Keratinocyte (primary cell): ENCODE measurements around the gene NARS2. TPM values are rescaled to one million over a fixed set of nuclear protein-coding genes. Genes with fewer than 3 reads are reported as not detected.

ENCODE experiments used
- DNase-seq: peaks from one replicate; pipeline ENCODE4 v3.0.0-alpha.2; 2011; ENCODE audit warnings: low read depth, missing footprints, low spot score
- FAIRE-seq: peaks from 2 replicates; lab custom pipeline; 2011; peaks lifted over from hg19 to GRCh38; lab: Jason Lieb, UNC
- H2AFZ ChIP-seq: 2 replicates; pipeline ENCODE4 v1.6.0; 2012; ENCODE audit warnings: low read length, control low read depth, inconsistent platforms; ENCODE audit not compliant: control insufficient read depth
- H3K27ac ChIP-seq: 2 replicates; pipeline ENCODE4 v1.5.1; 2011; ENCODE audit warnings: low read length; ENCODE audit not compliant: control insufficient read depth, insufficient read depth
- H3K27me3 ChIP-seq: 3 replicates; pipeline ENCODE4 v1.6.0; 2011; ENCODE audit warnings: low read length; ENCODE audit not compliant: control insufficient read depth, insufficient read depth; ENCODE audit errors: extremely low read depth
- H3K36me3 ChIP-seq, 2 experiments: 2 replicates in 1 of 2; 3 replicates in 1 of 2; pipeline ENCODE4 v1.5.1; 2011; ENCODE audit warnings: low read length in 2 of 2, mild to moderate bottlenecking in 1 of 2; ENCODE audit not compliant: control insufficient read depth in 2 of 2, insufficient read depth in 2 of 2; ENCODE audit errors: extremely low read depth in 1 of 2
- H3K4me1 ChIP-seq: 3 replicates; pipeline ENCODE4 v1.5.1; 2011; ENCODE audit warnings: low read length; ENCODE audit not compliant: control insufficient read depth, insufficient read depth; ENCODE audit errors: extremely low read depth
- H3K4me2 ChIP-seq: 3 replicates; pipeline ENCODE4 v1.6.0; 2011; ENCODE audit warnings: low read depth, low read length; ENCODE audit not compliant: control insufficient read depth, insufficient read depth; ENCODE audit errors: extremely low read depth
- H3K4me3 ChIP-seq, 3 experiments: fragments of 200-600 bp in 1 of 3; sonication (generic) in 1 of 3; 2 replicates in 2 of 3; 3 replicates in 1 of 3; pipeline ENCODE4 v1.5.1; 2011 to 2016; ENCODE audit warnings: low read length in 3 of 3, mild to moderate bottlenecking in 3 of 3, control low read depth in 2 of 3, inconsistent platforms in 1 of 3, low read depth in 1 of 3, mixed read lengths in 1 of 3, mixed run types in 1 of 3, moderate library complexity in 1 of 3; ENCODE audit not compliant: control insufficient read depth in 2 of 3, insufficient read depth in 2 of 3; ENCODE audit errors: extremely low read depth in 1 of 3
- H3K79me2 ChIP-seq: 2 replicates; pipeline ENCODE4 v1.6.0; 2012; ENCODE audit warnings: low read length; ENCODE audit not compliant: control insufficient read depth, insufficient read depth
- H3K9ac ChIP-seq: 3 replicates; pipeline ENCODE4 v1.6.0; 2011; ENCODE audit warnings: low read length; ENCODE audit not compliant: control insufficient read depth, insufficient read depth; ENCODE audit errors: extremely low read depth
- H3K9me1 ChIP-seq: 3 replicates; pipeline ENCODE4 v1.6.0; 2011; ENCODE audit warnings: low read length; ENCODE audit not compliant: control insufficient read depth, insufficient read depth; ENCODE audit errors: extremely low read depth
- H3K9me3 ChIP-seq: 2 replicates; pipeline ENCODE4 v1.5.1; 2012; ENCODE audit warnings: low read depth, low read length; ENCODE audit not compliant: control insufficient read depth
- H4K20me1 ChIP-seq: 3 replicates; pipeline ENCODE4 v1.6.0; 2011; ENCODE audit warnings: low read length; ENCODE audit not compliant: control insufficient read depth, insufficient read depth; ENCODE audit errors: extremely low read depth
- CTCF ChIP-seq, 3 experiments: IDR thresholded peaks in 1 of 3; conservative IDR thresholded peaks in 1 of 3; optimal IDR thresholded peaks in 1 of 3; 2 replicates in 2 of 3; 3 replicates in 1 of 3; pipeline versions ENCODE3 to v1.5.1; 2011; ENCODE audit warnings: low read length in 3 of 3, mild to moderate bottlenecking in 3 of 3, moderate library complexity in 2 of 3, control low read depth in 1 of 3, inconsistent platforms in 1 of 3; ENCODE audit not compliant: insufficient read depth in 2 of 3; ENCODE audit errors: extremely low read depth in 1 of 3
- EZH2 ChIP-seq: IDR thresholded peaks from one replicate; pipeline ENCODE4 v1.6.1; 2012; ENCODE audit warnings: inconsistent platforms, mild to moderate bottlenecking, low read length, moderate library complexity
- dilution Hi-C: fragments of 300-500 bp; cut with MboI; formaldehyde crosslinking; loops from one replicate; pipeline ENCODE4 v1.7.0; 2020; ENCODE audit warnings: low sequenced_read_pairs; ENCODE audit not compliant: extremely low pct_ligation_motif_present
- polyA plus RNA-seq, 5 experiments: library from polyadenylated mRNA; depleted of rRNA in 3 of 5; stranded (reverse) in 3 of 5; stranded (forward) in 1 of 5; unstranded in 1 of 5; fragments of >200 nt; gene quantifications; 1 replicate in 1 of 5; 2 replicates in 3 of 5; 3 replicates in 1 of 5; pipeline versions ENCODE4 v1.2.1 to v1.2.3, GENCODE V29; 2011 to 2012; ENCODE audit warnings: missing spikeins in 2 of 5, low read depth in 1 of 5, low replicate concordance in 1 of 5
- small RNA-seq, 3 experiments: library from RNA; depleted of rRNA; stranded (forward); fragments of <200 nt; gene quantifications; one replicate each; pipeline ENCODE3, GENCODE V24; 2012; ENCODE audit warnings: low read depth in 3 of 3, low replicate concordance in 1 of 3; ENCODE audit not compliant: insufficient read length in 3 of 3

NARS2 gene
- polyA plus RNA-seq, 1 donor (not counting 4 experiments of a cell fraction or from before 2014, with no cell fraction given): 28.8 TPM

- FAIRE-seq (no peak), DNase-seq (no peak)
- dilution Hi-C loops: no loop called here
- H3K79me2 ChIP-seq: no peaks in the 10 kb centered on the region
- no peaks in the 10 kb centered on the region for H3K4me1 ChIP-seq
- no peak overlapping the region for H3K4me3 ChIP-seq
- H3K4me2 ChIP-seq: no peak overlapping the region
- H3K9me3 ChIP-seq: no peaks in the 10 kb centered on the region
- no peaks in the 10 kb centered on the region for H3K9me1 ChIP-seq
- H4K20me1 ChIP-seq: no peaks in the 10 kb centered on the region
- no peak overlapping the region for H3K9ac ChIP-seq
- no peak overlapping the region for H2AFZ ChIP-seq
- H3K27me3 ChIP-seq: no peaks in the 10 kb centered on the region
- H3K36me3 ChIP-seq: no peaks in the 10 kb centered on the region
- TF ChIP-seq CTCF (optimal IDR thresholded peaks at IDR 0.05 in 1 of 3, IDR thresholded peaks at IDR 0.05 in 1 of 3, conservative IDR thresholded peaks at IDR 0.05 in 1 of 3; ENCODE audit: extremely low read depth in 1 of 3, insufficient read depth in 2 of 3, low read length in 3 of 3): no peak
- no peak for TF ChIP-seq EZH2
- H3K27ac ChIP-seq: no peak overlapping the region
Observed at GRCh38 chr11:78386215-78386941, 188.3 kb downstream of the NARS2 start.

Small RNA genes within 50 kb of the gene (small RNA-seq; reads per million reads assigned to genes)
- 0 reads per million in 3 experiments for gene RNU6-311P

Other genes with a start within 250 kb of the NARS2 start
- 0.36 to 1.2 TPM (median 0.68 TPM) in 3 replicates for gene GAB2, start 157.0 kb downstream of the NARS2 start, polyA plus RNA-seq